Liver (tissue), 9 donors: ENCODE results near the gene DENND4A. TPM values are rescaled to one million over a fixed set of nuclear protein-coding genes. Genes with fewer than 3 reads are reported as not detected.

Experiments
- DNase-seq: peaks from one replicate; pipeline ENCODE4 v3.0.0-alpha.2; 2017; ENCODE audit warnings: low spot score
- H3K27ac ChIP-seq, 2 donors: one replicate each; pipeline ENCODE4 v1.7.0; 2013; ENCODE audit warnings: inconsistent platforms in 2 of 2, low read length in 2 of 2, control low read depth in 1 of 2, low read depth in 1 of 2, mild to moderate bottlenecking in 1 of 2
- H3K27me3 ChIP-seq, 4 donors: one replicate each; pipeline versions ENCODE4 v1.6.1 to v1.7.0; 2013; ENCODE audit warnings: low read length in 3 of 4, inconsistent platforms in 1 of 4, mild to moderate bottlenecking in 1 of 4, moderate library complexity in 1 of 4; ENCODE audit not compliant: control insufficient read depth in 4 of 4, insufficient read depth in 4 of 4
- H3K36me3 ChIP-seq, 4 donors: one replicate each; pipeline versions ENCODE4 v1.6.1 to v1.7.0; 2013; ENCODE audit warnings: low read length in 3 of 4, mild to moderate bottlenecking in 3 of 4, low read depth in 1 of 4, moderate library complexity in 1 of 4; ENCODE audit not compliant: control insufficient read depth in 4 of 4, insufficient read depth in 3 of 4
- H3K4me1 ChIP-seq, 4 donors: one replicate each; pipeline versions ENCODE4 v1.6.1 to v1.7.0; 2013; ENCODE audit warnings: low read length in 3 of 4, mild to moderate bottlenecking in 3 of 4, moderate library complexity in 1 of 4; ENCODE audit not compliant: control insufficient read depth in 4 of 4, insufficient read depth in 4 of 4
- H3K4me3 ChIP-seq, 3 donors: one replicate each; pipeline versions ENCODE4 v1.6.1 to v1.7.0; 2013; ENCODE audit warnings: low read length in 3 of 3, control low read depth in 1 of 3, low read depth in 1 of 3, mild to moderate bottlenecking in 1 of 3
- H3K9ac ChIP-seq, 2 donors: one replicate each; pipeline ENCODE4 v1.7.0; 2013; ENCODE audit warnings: low read length in 2 of 2, mild to moderate bottlenecking in 2 of 2, moderate library complexity in 2 of 2, control low read depth in 1 of 2, low read depth in 1 of 2
- H3K9me3 ChIP-seq, 4 donors: one replicate each; pipeline versions ENCODE4 v1.6.1 to v1.7.0; 2013; ENCODE audit warnings: low read length in 3 of 4; ENCODE audit not compliant: control insufficient read depth in 4 of 4
- ATF3 ChIP-seq: IDR thresholded peaks from 2 replicates; pipeline ENCODE4 v1.6.1; 2016; ENCODE audit warnings: antibody characterized with exemption
- EGR1 ChIP-seq, 2 donors: IDR thresholded peaks; 2 replicates each; pipeline ENCODE4 v1.6.1; 2016 to 2018; ENCODE audit warnings: antibody characterized with exemption in 2 of 2, low read depth in 2 of 2
- FOXA1 ChIP-seq: IDR thresholded peaks from 2 replicates; pipeline ENCODE4 v1.6.1; 2016; ENCODE audit warnings: antibody characterized with exemption
- FOXA2 ChIP-seq: IDR thresholded peaks from 2 replicates; pipeline ENCODE4 v1.6.1; 2016; ENCODE audit warnings: antibody characterized with exemption
- GABPA ChIP-seq, 2 donors: IDR thresholded peaks in 1 of 2; conservative IDR thresholded peaks in 1 of 2; 2 replicates each; pipeline ENCODE4 v1.6.1; 2016; ENCODE audit warnings: antibody characterized with exemption in 2 of 2, mild to moderate bottlenecking in 1 of 2, moderate library complexity in 1 of 2
- HNF4A ChIP-seq, 2 donors: conservative IDR thresholded peaks; 2 replicates each; pipeline ENCODE4 v1.6.1; 2016; ENCODE audit warnings: antibody characterized with exemption in 2 of 2, mild to moderate bottlenecking in 2 of 2
- MAX ChIP-seq: IDR thresholded peaks from 2 replicates; pipeline ENCODE4 v1.6.1; 2016; ENCODE audit warnings: antibody characterized with exemption
- NR2F2 ChIP-seq: IDR thresholded peaks from 2 replicates; pipeline ENCODE4 v1.6.1; 2016; ENCODE audit warnings: antibody characterized with exemption
- RAD21 ChIP-seq, 2 donors: IDR thresholded peaks; 2 replicates each; pipeline ENCODE4 v1.6.1; 2016; ENCODE audit warnings: antibody characterized with exemption in 2 of 2, mild to moderate bottlenecking in 2 of 2
- RXRA ChIP-seq, 2 donors: IDR thresholded peaks; 2 replicates each; pipeline ENCODE4 v1.6.1; 2017 to 2018; ENCODE audit warnings: antibody characterized with exemption in 2 of 2, mild to moderate bottlenecking in 1 of 2
- SP1 ChIP-seq: IDR thresholded peaks from 2 replicates; pipeline ENCODE4 v1.6.1; 2018; ENCODE audit warnings: antibody characterized with exemption, mild to moderate bottlenecking
- YY1 ChIP-seq: IDR thresholded peaks from 2 replicates; pipeline ENCODE4 v1.6.1; 2016; ENCODE audit warnings: antibody characterized with exemption, mild to moderate bottlenecking
- ZBTB33 ChIP-seq: IDR thresholded peaks from 2 replicates; pipeline ENCODE4 v1.6.1; 2016; ENCODE audit warnings: antibody characterized with exemption
- WGBS: extraction: QIAGEN DNeasy Blood & Tissue Kit; methylation state at CpG from one replicate; pipeline ENCODE4 v1.1.7; 2013; 5-methylcytosine and 5-hydroxymethylcytosine counted together
- polyA plus RNA-seq, 2 donors: library from polyadenylated mRNA; stranded (reverse) in 1 of 2; unstranded in 1 of 2; fragments of 200-250 nt in 1 of 2; fragments of >200 nt in 1 of 2; fragmentation: Nextera tagmentation in 1 of 2; extraction: Ambion mirVana in 1 of 2; gene quantifications; one replicate each; pipeline versions ENCODE4 v1.2.1 to v1.2.3, GENCODE V29; 2013 to 2015
- total RNA-seq, 2 donors: library from RNA; depleted of rRNA; stranded (reverse); fragments of >200 nt; gene quantifications; one replicate each; pipeline ENCODE4 v1.2.3, GENCODE V29; 2014
- TF ChIP-seq, protein P1 (sequence below): IDR thresholded peaks from 2 replicates; pipeline ENCODE4 v1.6.1; 2016; ENCODE audit warnings: antibody characterized with exemption, mild to moderate bottlenecking
- donor health status: healthy.
- donor health status: healthy.
- donor health status: healthy.
- donor health status: healthy.
- donor health status: healthy.

Gene DENND4A
- total RNA-seq, result 10 to 100 TPM; 37.3 to 75.5 TPM
- 10 to 100 TPM in 1 of 2 donors, 1 to 10 TPM in 1; 5.2 to 10.6 TPM for polyA plus RNA-seq

DNA sequence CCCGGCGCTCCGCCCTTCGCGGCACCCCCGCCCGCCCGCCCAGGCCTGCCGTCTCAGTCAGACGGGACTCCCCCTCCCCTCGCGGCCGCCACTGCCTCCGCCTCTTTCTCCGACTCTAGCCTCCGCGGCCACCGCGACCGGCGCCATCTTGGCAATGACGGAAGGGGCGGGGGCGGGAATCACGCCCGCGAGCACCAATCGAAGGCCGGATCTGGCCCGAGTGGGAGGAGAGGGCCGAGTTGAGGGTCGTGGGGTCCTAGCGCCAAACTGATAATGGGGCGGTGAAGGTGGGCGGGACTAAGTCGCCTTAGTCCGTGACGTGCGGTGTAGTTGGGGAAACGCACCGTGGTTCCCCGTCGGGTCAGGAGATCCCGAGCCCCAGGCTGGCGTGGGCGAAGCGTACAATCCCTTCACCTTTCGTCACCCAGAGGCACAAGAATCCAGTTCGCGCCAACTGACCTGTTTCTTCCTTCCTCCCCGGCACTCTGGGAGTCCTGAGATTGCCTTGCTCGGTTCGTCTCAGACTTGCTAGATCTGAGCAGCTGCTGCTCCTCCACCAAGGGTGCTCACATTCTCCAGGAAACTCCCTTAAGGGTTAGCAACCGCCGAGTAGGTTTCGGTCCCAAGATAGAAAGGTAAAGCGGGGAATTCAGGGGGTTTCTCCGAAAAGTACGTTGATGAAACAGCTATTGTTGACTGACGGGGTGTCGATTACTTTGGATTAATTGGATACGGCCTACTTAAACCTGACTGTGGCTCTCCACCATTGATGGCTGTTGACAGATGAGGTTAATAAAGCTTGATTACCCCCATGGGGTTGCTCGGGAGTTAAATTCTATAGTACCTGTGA, at the start of gene DENND4A:
DENND4A (minus strand) TSS at position 156 of the 850 bp plus-strand sequence. CDS start 35,843 bp downstream, outside the sequence.
- Histone ChIP-seq H3K36me3 (no peaks in the 10 kb centered on the region), H3K9me3 (no peaks in the 10 kb centered on the region), H3K27me3 (no peaks in the 10 kb centered on the region), H3K4me1 (peaks cover 0 to 17% (median 4%) of the 10 kb centered on the region in 4 donors), H3K4me3 (peak within 1 kb of the TSS; percentile 81 to 98 (median 95)), H3K27ac (peak within 1 kb of the TSS; percentile 90 to 100), H3K9ac (peak within 1 kb of the TSS; percentile 71 to 100)
- TF ChIP-seq MAX (peak; percentile 62), RAD21 (IDR thresholded peaks at IDR 0.05) (peak; percentile 38 to 48), EGR1 (IDR thresholded peaks at IDR 0.05; ENCODE audit: low read depth in 2 of 2) (peak; percentile 96 to 98), HNF4A (conservative IDR thresholded peaks at IDR 0.05) (peak in 1 of 2 donors; percentile 32), ZBTB33 (peak; percentile 44), YY1 (peak; percentile 98), NR2F2 (peak; percentile 94), GABPA (IDR thresholded peaks at IDR 0.05 in 1 of 2, conservative IDR thresholded peaks at IDR 0.05 in 1 of 2) (no peak), RXRA (IDR thresholded peaks at IDR 0.05) (peak; percentile 55 to 57), ATF3 (peak; percentile 45), FOXA1 (no peak), SP1 (peak; percentile 90), FOXA2 (no peak)
- TF ChIP-seq, protein P1, sequence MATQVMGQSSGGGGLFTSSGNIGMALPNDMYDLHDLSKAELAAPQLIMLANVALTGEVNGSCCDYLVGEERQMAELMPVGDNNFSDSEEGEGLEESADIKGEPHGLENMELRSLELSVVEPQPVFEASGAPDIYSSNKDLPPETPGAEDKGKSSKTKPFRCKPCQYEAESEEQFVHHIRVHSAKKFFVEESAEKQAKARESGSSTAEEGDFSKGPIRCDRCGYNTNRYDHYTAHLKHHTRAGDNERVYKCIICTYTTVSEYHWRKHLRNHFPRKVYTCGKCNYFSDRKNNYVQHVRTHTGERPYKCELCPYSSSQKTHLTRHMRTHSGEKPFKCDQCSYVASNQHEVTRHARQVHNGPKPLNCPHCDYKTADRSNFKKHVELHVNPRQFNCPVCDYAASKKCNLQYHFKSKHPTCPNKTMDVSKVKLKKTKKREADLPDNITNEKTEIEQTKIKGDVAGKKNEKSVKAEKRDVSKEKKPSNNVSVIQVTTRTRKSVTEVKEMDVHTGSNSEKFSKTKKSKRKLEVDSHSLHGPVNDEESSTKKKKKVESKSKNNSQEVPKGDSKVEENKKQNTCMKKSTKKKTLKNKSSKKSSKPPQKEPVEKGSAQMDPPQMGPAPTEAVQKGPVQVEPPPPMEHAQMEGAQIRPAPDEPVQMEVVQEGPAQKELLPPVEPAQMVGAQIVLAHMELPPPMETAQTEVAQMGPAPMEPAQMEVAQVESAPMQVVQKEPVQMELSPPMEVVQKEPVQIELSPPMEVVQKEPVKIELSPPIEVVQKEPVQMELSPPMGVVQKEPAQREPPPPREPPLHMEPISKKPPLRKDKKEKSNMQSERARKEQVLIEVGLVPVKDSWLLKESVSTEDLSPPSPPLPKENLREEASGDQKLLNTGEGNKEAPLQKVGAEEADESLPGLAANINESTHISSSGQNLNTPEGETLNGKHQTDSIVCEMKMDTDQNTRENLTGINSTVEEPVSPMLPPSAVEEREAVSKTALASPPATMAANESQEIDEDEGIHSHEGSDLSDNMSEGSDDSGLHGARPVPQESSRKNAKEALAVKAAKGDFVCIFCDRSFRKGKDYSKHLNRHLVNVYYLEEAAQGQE, result peak; percentile 88
- DNase-seq, result peak; percentile 97
- WGBS, result under 1% methylated on average over 63 of the region's 63 CpGs
